ENCODE measurements around the gene FAM83C.

- TF ChIP-seq PKNOX1 (IDR thresholded peaks at IDR 0.05) = no peak
- TF ChIP-seq RCOR1 (conservative IDR thresholded peaks at IDR 0.05; ENCODE audit: low read depth, low read length) = no peak
- TF ChIP-seq RAD21 (IDR thresholded peaks at IDR 0.05; ENCODE audit: insufficient read depth, low read depth, low read length) = no peak
These were observed 1.3 kb downstream of the FAM83C start for GRCh38 chr20:35290887-35291417.
